ENCODE measurements around the gene CLDN6.

CLDN6 gene

DNA sequence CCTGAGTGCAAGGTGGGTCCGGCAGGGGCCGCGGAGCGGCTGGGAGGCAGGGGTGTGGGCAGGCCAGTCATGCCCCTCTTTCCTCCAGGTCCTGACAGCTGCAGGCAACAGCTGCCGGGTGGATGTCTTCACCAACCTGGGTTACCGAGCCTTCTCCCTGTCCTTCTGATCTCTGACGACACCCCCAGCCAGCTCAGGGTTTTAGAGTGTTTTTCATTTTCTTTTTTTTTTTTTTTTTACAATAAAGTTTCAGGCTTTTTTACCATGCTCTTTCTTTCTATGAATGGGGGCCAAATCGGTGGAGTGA lies 9.5 kb upstream of the CLDN6 start:
- DNase-seq: no peak

DNA sequence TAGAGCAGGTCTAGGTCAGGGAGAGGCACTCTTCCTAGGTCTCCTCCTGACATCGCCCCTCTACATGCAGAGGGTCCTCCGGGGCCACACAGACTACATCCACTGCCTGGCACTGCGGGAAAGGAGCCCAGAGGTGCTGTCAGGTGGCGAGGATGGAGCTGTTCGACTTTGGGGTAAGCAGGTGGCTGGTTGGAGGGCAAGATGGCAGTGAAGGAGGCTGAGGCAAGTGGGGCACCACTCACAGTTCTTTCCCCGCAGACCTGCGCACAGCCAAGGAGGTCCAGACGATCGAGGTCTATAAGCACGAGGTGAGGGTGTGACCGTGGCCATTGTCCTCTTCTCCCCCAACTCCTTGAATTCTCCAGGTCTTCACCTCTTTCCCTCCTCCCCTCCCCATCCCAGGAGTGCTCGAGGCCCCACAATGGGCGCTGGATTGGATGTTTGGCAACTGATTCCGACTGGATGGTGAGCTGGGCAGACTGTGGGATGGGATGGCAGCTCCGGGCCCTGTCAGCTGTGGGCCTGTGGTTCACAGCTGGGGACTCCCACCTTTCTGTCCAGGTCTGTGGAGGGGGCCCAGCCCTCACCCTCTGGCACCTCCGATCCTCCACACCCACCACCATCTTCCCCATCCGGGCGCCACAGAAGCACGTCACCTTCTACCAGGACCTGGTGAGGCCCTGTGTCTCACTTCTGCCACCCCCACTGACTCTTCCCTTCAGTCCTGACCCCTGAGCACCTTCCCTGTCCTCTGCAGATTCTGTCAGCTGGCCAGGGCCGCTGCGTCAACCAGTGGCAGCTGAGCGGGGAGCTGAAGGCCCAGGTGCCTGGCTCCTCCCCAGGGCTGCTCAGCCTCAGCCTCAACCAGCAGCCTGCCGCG lies 8.9 kb upstream of the CLDN6 start:
- DNase-seq: no peak

- no peak for DNase-seq
Observed at GRCh38 chr16:3026003-3026378, 8.0 kb upstream of the CLDN6 start.

DNA sequence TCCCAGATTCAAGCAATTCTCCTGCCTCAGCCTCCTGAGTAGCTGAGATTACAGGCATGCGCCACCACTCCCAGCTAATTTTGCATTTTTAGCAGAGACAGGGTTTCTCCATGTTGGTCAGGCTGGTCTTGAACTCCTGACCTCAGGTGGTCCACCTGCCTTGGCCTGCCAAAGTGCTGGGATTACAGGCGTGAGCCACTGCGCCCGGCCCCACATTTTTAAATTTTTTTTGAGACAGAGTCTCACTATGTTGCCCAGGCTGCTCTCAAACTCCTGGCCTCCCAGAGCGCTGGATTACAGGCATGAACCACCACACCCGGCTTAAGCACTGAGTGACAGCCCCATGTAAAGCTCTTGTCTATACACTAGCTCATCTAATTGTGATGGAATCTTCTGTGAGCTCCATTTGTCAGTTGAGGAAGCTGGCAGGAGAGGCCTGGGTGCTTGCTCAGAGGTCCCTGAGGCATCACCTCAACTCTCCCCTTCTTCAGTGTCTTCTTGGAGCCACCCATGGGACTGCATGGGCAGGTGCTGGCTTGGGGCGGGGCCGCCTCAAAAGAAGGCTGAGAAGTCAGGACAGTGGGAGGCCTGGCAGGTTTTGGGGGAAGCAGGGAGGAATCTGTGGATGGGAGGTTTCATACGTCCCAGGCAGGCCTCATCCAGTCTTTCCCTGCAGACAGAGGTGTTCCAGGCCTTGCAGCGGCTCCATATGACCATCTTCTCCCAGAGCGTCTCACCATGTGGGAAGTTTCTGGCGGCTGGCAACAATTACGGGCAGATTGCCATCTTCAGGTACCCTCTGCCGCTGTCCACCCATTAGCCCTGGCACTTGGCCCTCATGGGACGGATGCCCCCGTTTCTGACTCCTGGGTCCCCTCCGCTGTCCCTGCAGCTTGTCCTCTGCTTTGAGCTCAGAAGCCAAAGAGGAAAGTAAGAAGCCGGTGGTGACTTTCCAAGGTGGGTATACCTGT lies 7.3 kb upstream of the CLDN6 start:
- no peak for DNase-seq

- DNase-seq: peak; percentile 95
Observed at GRCh38 chr16:3023669-3024478, 5.9 kb upstream of the CLDN6 start, which contains the start of the genes HCFC1R1 and THOC6. Gene HCFC1R1 (minus strand): TSS chr16:3023942. CDS start chr16:3023941, 1 bp downstream. Gene THOC6 (plus strand): TSS chr16:3024035. CDS start chr16:3024327, 292 bp downstream.

DNA sequence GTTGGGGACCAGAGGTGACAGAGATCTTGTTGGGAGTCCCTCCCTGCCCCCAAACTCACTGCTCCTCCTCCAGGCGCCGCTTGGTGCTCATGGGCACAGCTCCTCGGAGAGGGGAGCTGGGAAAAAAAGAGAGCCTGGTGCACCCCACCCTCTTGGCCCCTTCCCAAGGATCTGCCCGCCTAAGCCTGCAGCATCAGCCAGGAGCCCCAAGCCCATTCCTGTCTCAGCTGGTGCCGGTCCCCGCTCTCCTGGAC lies 5.4 kb upstream of the CLDN6 start:
- no peak for DNase-seq

GRCh38 chr16:3022684-3023414 lies 4.9 kb upstream of the CLDN6 start:
- DNase-seq: no peak

- DNase-seq: peak; percentile 81
Observed at GRCh38 chr16:3022208-3022683, 4.3 kb upstream of the CLDN6 start.

DNA sequence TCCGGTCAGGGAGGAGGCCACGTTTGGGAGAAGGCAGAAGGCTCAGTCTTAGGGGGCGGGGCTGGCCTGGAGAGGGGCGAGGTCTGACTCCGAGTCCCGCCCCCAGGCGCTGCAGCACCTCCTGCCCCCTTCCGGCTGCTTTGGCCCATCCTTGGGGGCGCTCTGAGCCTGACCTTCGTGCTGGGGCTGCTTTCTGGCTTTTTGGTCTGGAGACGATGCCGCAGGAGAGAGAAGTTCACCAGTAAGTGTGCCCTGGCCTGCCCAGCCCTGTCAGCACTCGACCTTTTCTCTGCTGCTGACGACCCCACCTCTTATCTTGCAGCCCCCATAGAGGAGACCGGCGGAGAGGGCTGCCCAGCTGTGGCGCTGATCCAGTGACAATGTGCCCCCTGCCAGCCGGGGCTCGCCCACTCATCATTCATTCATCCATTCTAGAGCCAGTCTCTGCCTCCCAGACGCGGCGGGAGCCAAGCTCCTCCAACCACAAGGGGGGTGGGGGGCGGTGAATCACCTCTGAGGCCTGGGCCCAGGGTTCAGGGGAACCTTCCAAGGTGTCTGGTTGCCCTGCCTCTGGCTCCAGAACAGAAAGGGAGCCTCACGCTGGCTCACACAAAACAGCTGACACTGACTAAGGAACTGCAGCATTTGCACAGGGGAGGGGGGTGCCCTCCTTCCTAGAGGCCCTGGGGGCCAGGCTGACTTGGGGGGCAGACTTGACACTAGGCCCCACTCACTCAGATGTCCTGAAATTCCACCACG lies 3.6 kb upstream of the CLDN6 start:
- DNase-seq: peak; percentile 79

DNA sequence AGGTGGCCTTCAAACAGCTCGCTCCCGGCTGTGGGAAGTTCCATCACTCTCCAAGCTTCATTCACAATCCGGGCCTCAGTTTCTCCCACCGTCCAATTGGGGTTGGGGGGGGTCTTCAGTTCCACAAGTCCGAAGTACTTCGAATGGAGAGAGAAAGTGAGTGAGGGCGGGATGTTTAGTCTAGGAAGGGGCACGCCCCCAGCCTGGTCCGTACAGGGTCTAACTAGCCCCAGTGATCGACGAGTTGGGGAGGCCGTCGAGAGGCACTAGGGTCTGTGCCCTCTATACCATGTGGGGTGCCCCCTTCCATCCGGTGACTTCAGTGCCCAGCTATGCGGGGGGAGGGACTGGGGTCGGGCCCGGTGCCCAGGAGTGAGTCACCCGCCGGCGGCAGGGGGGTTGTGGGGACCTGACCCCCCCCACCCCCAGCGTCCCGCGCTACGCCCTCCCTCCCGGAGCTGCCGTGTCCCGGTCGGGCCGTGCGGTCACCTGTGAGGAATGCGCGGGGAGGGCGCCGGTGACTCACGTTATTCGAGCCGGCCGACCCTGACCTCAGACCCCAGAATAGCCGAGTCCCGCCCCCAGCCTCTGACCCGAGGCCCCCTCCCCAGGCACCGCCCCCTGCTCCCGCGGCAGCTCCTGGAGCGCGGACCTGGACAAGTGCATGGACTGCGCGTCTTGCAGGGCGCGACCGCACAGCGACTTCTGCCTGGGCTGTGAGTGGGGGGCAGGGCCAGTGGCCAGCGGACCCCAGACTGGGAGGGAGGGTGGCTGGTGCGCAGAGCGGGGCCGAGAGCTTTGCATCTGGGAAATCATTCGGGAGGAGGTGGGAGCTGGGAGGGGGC lies 2.8 kb upstream of the CLDN6 start:
- DNase-seq: peak; percentile 72

- DNase-seq: peak; percentile 56
Observed at GRCh38 chr16:3020247-3020603, 2.2 kb upstream of the CLDN6 start, which contains the start of gene TNFRSF12A. Gene TNFRSF12A (plus strand): TSS chr16:3020368. CDS start chr16:3020398, 30 bp downstream.

DNA sequence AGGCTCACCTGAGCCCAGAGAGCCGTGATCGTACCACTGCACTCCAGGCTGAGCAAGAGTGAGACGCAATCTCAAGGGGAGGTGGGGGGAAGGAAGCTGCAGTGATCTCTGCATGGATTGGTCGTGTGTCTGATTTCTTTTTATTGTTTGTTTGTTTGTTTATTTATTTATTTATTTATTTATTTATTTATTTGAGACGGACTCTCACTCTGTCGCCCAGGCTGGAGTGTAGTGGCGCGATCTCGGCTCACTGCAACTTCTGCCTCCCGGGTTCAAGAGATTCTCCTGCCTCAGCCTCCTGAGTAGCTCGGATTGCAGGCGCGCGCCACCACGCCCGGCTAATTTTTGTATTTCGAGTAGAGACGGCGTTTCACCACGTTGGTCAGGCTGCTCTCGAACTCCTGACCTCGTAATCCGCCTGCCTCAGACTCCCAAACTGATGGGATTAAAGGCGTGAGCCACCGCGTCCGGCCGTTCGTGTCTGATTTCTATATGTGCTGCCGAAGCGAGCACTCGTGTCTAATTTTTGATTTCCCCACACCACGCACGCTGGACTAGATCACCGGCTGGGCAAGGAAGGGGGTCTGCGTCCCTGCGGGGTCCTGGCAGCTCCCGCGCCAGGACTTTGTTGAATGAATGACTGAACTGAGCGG lies 1.7 kb upstream of the CLDN6 start:
- DNase-seq: no peak

DNA sequence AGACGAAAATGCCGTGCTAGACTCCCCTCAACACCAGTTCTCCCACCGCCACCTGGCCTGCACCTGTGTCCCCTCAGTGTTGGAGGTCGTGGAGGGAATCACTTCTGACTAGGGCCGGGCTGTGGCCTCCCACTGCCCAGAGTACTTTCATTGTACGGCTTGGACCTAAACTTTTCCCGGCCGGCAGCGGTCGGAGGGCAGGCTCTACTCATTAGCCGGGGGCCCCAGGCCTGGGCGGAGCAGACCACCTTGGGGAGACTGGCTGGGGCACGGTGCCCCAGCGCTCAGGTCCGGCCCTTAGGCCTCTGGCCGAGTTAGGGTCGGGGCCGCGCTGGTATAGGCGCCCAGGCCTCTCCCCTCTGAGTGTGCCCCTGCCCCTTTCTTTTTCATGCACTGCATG lies 639 bp downstream of the CLDN6 start:
- DNase-seq: no peak

- DNase-seq: no peak
Observed at GRCh38 chr16:3015865-3016521, 2.0 kb downstream of the CLDN6 start.

DNA sequence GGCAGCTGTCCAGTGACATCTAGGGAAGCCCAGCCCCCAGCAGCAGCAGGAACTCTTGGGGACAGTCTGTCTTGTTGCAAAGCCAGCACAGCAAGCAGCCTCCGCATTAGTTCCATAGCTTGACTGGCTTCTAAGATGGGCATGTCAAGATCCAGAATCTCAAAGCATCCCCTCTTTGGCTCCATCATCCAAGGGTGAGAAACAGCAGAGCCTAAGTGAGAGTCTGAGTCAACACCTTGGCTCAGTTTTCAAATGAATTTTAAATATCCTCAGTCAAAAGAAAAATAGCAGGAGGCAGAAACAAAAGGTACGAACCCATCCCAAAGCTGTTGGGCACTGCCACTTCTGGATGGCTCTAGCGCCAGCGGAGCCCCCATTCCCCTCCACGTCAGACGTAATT lies 3.0 kb downstream of the CLDN6 start:
- DNase-seq: no peak

DNA sequence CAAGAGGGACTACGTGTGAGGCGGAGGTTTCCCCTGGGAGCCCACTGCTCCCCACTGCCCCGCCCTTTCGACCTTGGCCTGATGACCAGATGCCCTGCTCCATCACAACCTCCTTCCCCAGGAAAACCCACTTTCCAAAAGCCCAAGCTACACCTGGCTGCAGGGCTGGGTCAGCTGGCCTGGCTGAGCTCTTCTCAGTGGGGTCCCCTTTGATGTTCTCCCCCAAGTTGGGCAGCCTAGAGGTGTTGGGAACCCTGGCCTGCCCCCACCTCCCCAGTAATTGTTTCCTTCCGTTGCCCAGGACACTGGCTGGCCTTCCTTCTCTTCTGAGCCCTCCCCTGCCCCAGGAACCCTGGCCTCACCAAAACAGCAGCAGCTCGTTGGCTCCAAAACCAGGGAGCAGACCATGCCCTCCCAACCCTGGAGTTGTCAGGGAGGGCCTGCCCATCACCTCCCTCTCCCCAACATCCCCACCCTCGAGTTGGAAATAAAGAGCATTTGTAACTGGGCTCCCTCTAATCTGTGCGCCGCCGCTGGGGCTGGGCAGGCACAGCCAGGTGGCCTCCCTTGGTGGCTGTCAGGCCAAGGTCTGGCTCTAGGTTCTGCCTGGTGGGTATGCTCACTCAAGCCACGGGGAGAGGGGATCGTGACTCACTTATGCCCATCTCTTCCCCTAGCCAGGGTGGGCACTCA lies 3.8 kb downstream of the CLDN6 start:
- DNase-seq: no peak

DNA sequence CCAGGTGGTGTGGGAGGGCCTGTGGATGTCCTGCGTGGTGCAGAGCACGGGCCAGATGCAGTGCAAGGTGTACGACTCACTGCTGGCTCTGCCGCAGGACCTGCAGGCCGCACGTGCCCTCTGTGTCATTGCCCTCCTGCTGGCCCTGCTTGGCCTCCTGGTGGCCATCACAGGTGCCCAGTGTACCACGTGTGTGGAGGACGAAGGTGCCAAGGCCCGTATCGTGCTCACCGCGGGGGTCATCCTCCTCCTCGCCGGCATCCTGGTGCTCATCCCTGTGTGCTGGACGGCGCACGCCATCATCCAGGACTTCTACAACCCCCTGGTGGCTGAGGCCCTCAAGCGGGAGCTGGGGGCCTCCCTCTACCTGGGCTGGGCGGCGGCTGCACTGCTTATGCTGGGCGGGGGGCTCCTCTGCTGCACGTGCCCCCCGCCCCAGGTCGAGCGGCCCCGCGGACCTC lies 4.5 kb downstream of the CLDN6 start:
- DNase-seq: no peak

DNA sequence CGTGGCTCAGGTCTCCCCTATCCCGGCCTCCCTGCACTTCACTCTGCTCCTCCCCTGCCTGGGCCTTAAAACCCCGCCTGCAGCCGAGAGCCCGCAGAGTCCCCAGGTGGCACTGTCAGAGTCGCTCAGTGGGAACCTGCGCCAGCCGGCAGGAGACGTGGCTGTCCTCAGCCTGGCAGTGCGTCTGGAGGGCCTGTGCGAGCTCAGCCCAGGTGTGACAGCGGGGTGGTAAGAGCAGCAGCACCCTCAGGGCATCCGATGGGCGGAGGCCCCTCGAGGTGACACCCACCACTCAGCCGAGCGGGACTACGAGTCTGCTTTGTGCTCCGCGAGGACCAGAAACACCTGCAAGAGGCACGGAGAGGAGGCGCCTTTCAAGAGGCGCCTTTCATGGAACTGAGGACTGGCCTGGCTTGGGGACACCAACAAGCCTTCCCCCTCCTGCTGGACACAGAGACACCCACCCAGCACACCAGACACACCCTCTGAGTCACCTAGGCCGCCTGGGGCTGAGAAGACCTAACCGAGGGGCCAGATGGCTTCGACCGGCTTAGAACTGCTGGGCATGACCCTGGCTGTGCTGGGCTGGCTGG lies 5.1 kb downstream of the CLDN6 start, which contains the start of gene CLDN9:
Gene CLDN9 (plus strand): TSS at position 96 of the 593 bp plus-strand sequence. CDS start 440 bp downstream, at position 536.
- no peak for DNase-seq

Data from activated CD4-positive, alpha-beta T cell treated with anti-CD3 and anti-CD28 coated beads, Interleukin-2, amount 50 U/mL, for 1 hour (primary cell).